C4-2B (cell line): ENCODE measurements around the gene ACAD9.

Source experiments
- H3K27ac ChIP-seq: fragments of 450-650 bp; 2 replicates; pipeline ENCODE4 v1.5.1; 2017
- CTCF ChIP-seq: fragments of 450-650 bp; conservative IDR thresholded peaks from 2 replicates; pipeline ENCODE4 v1.5.1; 2017; ENCODE audit warnings: mild to moderate bottlenecking
- ZFX ChIP-seq: fragments of 450-650 bp; IDR thresholded peaks from 2 replicates; pipeline ENCODE4 v1.6.1; 2017

ACAD9 gene

GRCh38 chr3:128932516-128933212 is 53.2 kb downstream of the ACAD9 start:
- no peak for TF ChIP-seq CTCF
- TF ChIP-seq ZFX: no peak
- H3K27ac ChIP-seq: no peak overlapping the region

- TF ChIP-seq ZFX (no peak), CTCF (no peak)
Observed at GRCh38 chr3:128933213-128933921, 53.9 kb downstream of the ACAD9 start.

GRCh38 chr3:128933922-128934253 is 54.5 kb downstream of the ACAD9 start:
- TF ChIP-seq CTCF (no peak), ZFX (no peak)
- H3K27ac ChIP-seq: no peak overlapping the region

More at GRCh38 chr3:128933213-128933921, 53.9 kb downstream of the ACAD9 start:
- H3K27ac ChIP-seq: no peak overlapping the region

GRCh38 chr3:128935922-128936321 is 56.5 kb downstream of the ACAD9 start:
- TF ChIP-seq CTCF (no peak), ZFX (no peak)
- no peak overlapping the region for H3K27ac ChIP-seq

- no peak overlapping the region for H3K27ac ChIP-seq
- TF ChIP-seq CTCF: no peak
- no peak for TF ChIP-seq ZFX
Observed at GRCh38 chr3:128936341-128936740, 56.9 kb downstream of the ACAD9 start.

- no peak for TF ChIP-seq CTCF
- no peak for TF ChIP-seq ZFX
- no peak overlapping the region for H3K27ac ChIP-seq
Observed at GRCh38 chr3:128940252-128940651, 60.8 kb downstream of the ACAD9 start.

- no peak overlapping the region for H3K27ac ChIP-seq
Observed at GRCh38 chr3:128942161-128942952, 62.9 kb downstream of the ACAD9 start.

More at GRCh38 chr3:128942161-128942952, 62.9 kb downstream of the ACAD9 start:
- no peak for TF ChIP-seq CTCF
- no peak for TF ChIP-seq ZFX
